GM12878 (cell line): ENCODE results near the gene TRH.

Experiments
- CEBPB ChIP-seq, 2 experiments: fragments of 150-350 bp in 1 of 2; IDR thresholded peaks; 2 replicates each; pipeline ENCODE4 v1.6.1; 2012 to 2014; ENCODE audit warnings: low read depth in 2 of 2, low read length in 2 of 2, borderline replicate concordance in 1 of 2, inconsistent platforms in 1 of 2
- CTCF ChIP-seq, 3 experiments: IDR thresholded peaks in 2 of 3; conservative IDR thresholded peaks in 1 of 3; 2 replicates each; pipeline ENCODE4 v1.5.1; 2011; ENCODE audit warnings: low read depth in 3 of 3, low read length in 3 of 3, mild to moderate bottlenecking in 3 of 3, control low read depth in 2 of 3, moderate library complexity in 2 of 3, inconsistent platforms in 1 of 3, mixed read lengths in 1 of 3; ENCODE audit not compliant: control insufficient read depth in 2 of 3, insufficient read depth in 1 of 3; ENCODE audit errors: extremely low read depth in 1 of 3
- HDAC6 ChIP-seq: fragments of 200-600 bp; sonication (generic); IDR thresholded peaks from one replicate; pipeline ENCODE4 v1.8.0; 2017; ENCODE audit warnings: antibody characterized with exemption; ENCODE audit not compliant: unreplicated experiment
- KLF5 ChIP-seq: fragments of 450-650 bp; IDR thresholded peaks from 2 replicates; pipeline ENCODE4 v1.6.1; 2014; ENCODE audit warnings: mild to moderate bottlenecking; ENCODE audit not compliant: partially characterized antibody
- MYC ChIP-seq: IDR thresholded peaks from 2 replicates; pipeline ENCODE4 v1.6.1; 2011; ENCODE audit warnings: mild to moderate bottlenecking, low read length, moderate library complexity, inconsistent platforms; ENCODE audit not compliant: insufficient read depth, insufficient replicate concordance, insufficient read length, severe bottlenecking
- NR2C2 ChIP-seq: IDR thresholded peaks from 2 replicates; pipeline ENCODE4 v1.6.1; 2011; ENCODE audit warnings: borderline replicate concordance, low read depth; ENCODE audit not compliant: control insufficient read depth, insufficient read length
- POLR2A ChIP-seq: IDR thresholded peaks from 2 replicates; pipeline ENCODE4 v1.6.1; 2011; ENCODE audit warnings: low read depth, mild to moderate bottlenecking, low read length
- POLR2AphosphoS5 ChIP-seq: IDR thresholded peaks from 2 replicates; pipeline ENCODE4 v1.6.1; 2011; ENCODE audit warnings: mild to moderate bottlenecking, low read length, inconsistent platforms
- PRDM15 ChIP-seq: fragments of 450-650 bp; formaldehyde crosslinking; IDR thresholded peaks from 2 replicates; pipeline ENCODE4 v1.4.0; 2020; ENCODE audit warnings: mild to moderate bottlenecking, moderate library complexity
- RAD21 ChIP-seq: IDR thresholded peaks from 2 replicates; pipeline ENCODE4 v1.6.1; 2011; ENCODE audit warnings: mild to moderate bottlenecking, low read depth, low read length, moderate library complexity; ENCODE audit not compliant: insufficient read depth
- SREBF1 ChIP-seq: IDR thresholded peaks from 2 replicates; pipeline ENCODE4 v1.6.1; 2012; ENCODE audit warnings: mild to moderate bottlenecking, low read length

GRCh38 chr3:129967761-129968160, 6.8 kb upstream of the TRH start:
- no peak for TF ChIP-seq SREBF1
- TF ChIP-seq CEBPB (IDR thresholded peaks at IDR 0.05; ENCODE audit: borderline replicate concordance in 1 of 2, low read depth in 2 of 2, low read length in 2 of 2), result no peak
- TF ChIP-seq POLR2A, result no peak
- TF ChIP-seq KLF5, result no peak
- no peak for TF ChIP-seq PRDM15
- TF ChIP-seq HDAC6, result no peak
- TF ChIP-seq MYC, result no peak
- no peak for TF ChIP-seq CTCF (IDR thresholded peaks at IDR 0.05 in 2 of 3, conservative IDR thresholded peaks at IDR 0.05 in 1 of 3; ENCODE audit: control insufficient read depth in 2 of 3, extremely low read depth in 1 of 3, insufficient read depth in 1 of 3, low read depth in 3 of 3, low read length in 3 of 3)
- no peak for TF ChIP-seq NR2C2
- no peak for TF ChIP-seq POLR2AphosphoS5
- no peak for TF ChIP-seq RAD21
